ENCODE results near the gene MLX. TPM values are rescaled to one million over a fixed set of nuclear protein-coding genes. Genes with fewer than 3 reads are reported as not detected.
"Not testable (repeated sequence)": the region's sequence is repeated elsewhere in the genome, so short reads cannot be mapped to it uniquely, and the experiment has no call there.

MLX gene
- total RNA-seq, 3 donors from 2014 or later (not counting 1 experiment from before 2014, with no cell fraction given), result 38.9 to 58.2 (median 42.6) TPM

- no peaks in the 10 kb centered on the region for H3K9me3 ChIP-seq (ENCODE audit: control insufficient read depth, insufficient read depth, low read length)
- H3K9me3 Mint-ChIP-seq, result no peaks in the 10 kb centered on the region
- peak overlapping the region; percentile 82 to 91 for H3K27ac Mint-ChIP-seq
- peak overlapping the region; percentile 91 for H3K4me3 Mint-ChIP-seq
- 1% methylated on average over 82 of the region's 82 CpGs for WGBS (ENCODE audit: insufficient coverage)
- H3K4me1 ChIP-seq (ENCODE audit: control insufficient read depth, insufficient read depth, low read length), result peaks cover 30% of the 10 kb centered on the region
- H3K36me3 ChIP-seq (ENCODE audit: control insufficient read depth, insufficient read depth, low read length), result no peaks in the 10 kb centered on the region
- intact Hi-C loops (cut with micrococcal nuclease), result loop anchor here (2.0 kb wide), 1 partner anchor 18 kb away; the partner anchor contains the start of gene NAGLU
- H3K27ac ChIP-seq (ENCODE audit: low read length), result peak overlapping the region; percentile 94
- H3K4me3 ChIP-seq (ENCODE audit: low read length), result peak overlapping the region; percentile 86
- H3K36me3 Mint-ChIP-seq, result no peaks in the 10 kb centered on the region
- H3K27me3 ChIP-seq (ENCODE audit: control insufficient read depth, insufficient read depth, low read length), result no peaks in the 10 kb centered on the region
- H3K27me3 Mint-ChIP-seq (ENCODE audit: low read depth in 2 of 2), result no peaks in the 10 kb centered on the region
- ATAC-seq (peak; percentile 85 to 88 (median 88)), DNase-seq (peak; percentile 71 to 86)
- TF ChIP-seq CTCF (IDR thresholded peaks at IDR 0.05), result no peak
- H3K4me1 Mint-ChIP-seq, result peaks cover 10 to 35% of the 10 kb centered on the region in 2 donors
These were observed 12.4 kb upstream of the MLX start for GRCh38 chr17:42554250-42555121.

- Mint-ChIP-seq H3K27me3 (ENCODE audit: low read depth in 2 of 2) (no peaks in the 10 kb centered on the region), H3K27ac (peak overlapping the region; percentile 82 to 91), H3K36me3 (no peaks in the 10 kb centered on the region), H3K4me1 (peaks cover 10 to 35% of the 10 kb centered on the region in 2 donors), H3K9me3 (no peaks in the 10 kb centered on the region), H3K4me3 (peak overlapping the region; percentile 91)
- no peaks in the 10 kb centered on the region for H3K36me3 ChIP-seq (ENCODE audit: control insufficient read depth, insufficient read depth, low read length)
- H3K4me3 ChIP-seq (ENCODE audit: low read length), result peak overlapping the region; percentile 86
- no peak for DNase-seq
- no peak for TF ChIP-seq CTCF (IDR thresholded peaks at IDR 0.05)
- WGBS (ENCODE audit: insufficient coverage), result 25% methylated on average over 4 of the region's 4 CpGs
- H3K27ac ChIP-seq (ENCODE audit: low read length), result peak overlapping the region; percentile 94
- H3K9me3 ChIP-seq (ENCODE audit: control insufficient read depth, insufficient read depth, low read length), result no peaks in the 10 kb centered on the region
- intact Hi-C loops (cut with micrococcal nuclease), result loop anchor here (2.0 kb wide), 1 partner anchor 18 kb away; the partner anchor contains the start of gene NAGLU
- H3K27me3 ChIP-seq (ENCODE audit: control insufficient read depth, insufficient read depth, low read length), result no peaks in the 10 kb centered on the region
- peak in 1 of 3 donors; percentile 1 for ATAC-seq
- H3K4me1 ChIP-seq (ENCODE audit: control insufficient read depth, insufficient read depth, low read length), result peaks cover 30% of the 10 kb centered on the region
These were observed 11.7 kb upstream of the MLX start for GRCh38 chr17:42555122-42555622.

GRCh38 chr17:42555961-42556617 is 10.8 kb upstream of the MLX start:
- Mint-ChIP-seq H3K4me3 (peak overlapping the region; percentile 21), H3K4me1 (peaks cover 10 to 35% of the 10 kb centered on the region in 2 donors)
- not testable (repeated sequence) for H3K27ac ChIP-seq (ENCODE audit: low read length); H3K9me3 Mint-ChIP-seq; H3K9me3 ChIP-seq (ENCODE audit: control insufficient read depth, insufficient read depth, low read length); H3K36me3 ChIP-seq (ENCODE audit: control insufficient read depth, insufficient read depth, low read length); H3K36me3 Mint-ChIP-seq; ATAC-seq; H3K27me3 ChIP-seq (ENCODE audit: control insufficient read depth, insufficient read depth, low read length); DNase-seq; H3K27ac Mint-ChIP-seq; H3K4me3 ChIP-seq (ENCODE audit: low read length); H3K27me3 Mint-ChIP-seq (ENCODE audit: low read depth in 2 of 2)
- intact Hi-C loops (cut with micrococcal nuclease), result loop anchor here (2.0 kb wide), 1 partner anchor 19 kb away; the partner anchor contains the start of gene NAGLU
- peaks cover 30% of the 10 kb centered on the region for H3K4me1 ChIP-seq (ENCODE audit: control insufficient read depth, insufficient read depth, low read length)
- WGBS (ENCODE audit: insufficient coverage), result 71% methylated on average over 5 of the region's 5 CpGs

GRCh38 chr17:42559075-42559474 is 7.8 kb upstream of the MLX start:
- Histone ChIP-seq H3K36me3 (ENCODE audit: control insufficient read depth, insufficient read depth, low read length) (peaks cover 4% of the 10 kb centered on the region), H3K4me1 (ENCODE audit: control insufficient read depth, insufficient read depth, low read length) (peaks cover 47% of the 10 kb centered on the region), H3K27ac (ENCODE audit: low read length) (no peak overlapping the region), H3K4me3 (ENCODE audit: low read length) (no peak overlapping the region), H3K27me3 (ENCODE audit: control insufficient read depth, insufficient read depth, low read length) (no peaks in the 10 kb centered on the region), H3K9me3 (ENCODE audit: control insufficient read depth, insufficient read depth, low read length) (no peaks in the 10 kb centered on the region)
- WGBS (ENCODE audit: insufficient coverage), result 95% methylated on average over 6 of the region's 6 CpGs
- no peak overlapping the region for H3K27ac Mint-ChIP-seq
- no peaks in the 10 kb centered on the region for H3K27me3 Mint-ChIP-seq (ENCODE audit: low read depth in 2 of 2)
- ATAC-seq, result no peak
- DNase-seq, result no peak
- no peak overlapping the region for H3K4me3 Mint-ChIP-seq
- peaks cover 30 to 44% of the 10 kb centered on the region in 2 donors for H3K4me1 Mint-ChIP-seq
- intact Hi-C loops (cut with micrococcal nuclease), result no loop called here
- H3K9me3 Mint-ChIP-seq, result no peaks in the 10 kb centered on the region
- no peak for TF ChIP-seq CTCF (IDR thresholded peaks at IDR 0.05)
- H3K36me3 Mint-ChIP-seq, result no peaks in the 10 kb centered on the region

Data from natural killer cell (primary cell).